Measurements from ENCODE around the gene SYNE1.
"Not testable (repeated sequence)": the region's sequence is repeated elsewhere in the genome, so short reads cannot be mapped to it uniquely, and the experiment has no call there.

SYNE1 gene

DNA sequence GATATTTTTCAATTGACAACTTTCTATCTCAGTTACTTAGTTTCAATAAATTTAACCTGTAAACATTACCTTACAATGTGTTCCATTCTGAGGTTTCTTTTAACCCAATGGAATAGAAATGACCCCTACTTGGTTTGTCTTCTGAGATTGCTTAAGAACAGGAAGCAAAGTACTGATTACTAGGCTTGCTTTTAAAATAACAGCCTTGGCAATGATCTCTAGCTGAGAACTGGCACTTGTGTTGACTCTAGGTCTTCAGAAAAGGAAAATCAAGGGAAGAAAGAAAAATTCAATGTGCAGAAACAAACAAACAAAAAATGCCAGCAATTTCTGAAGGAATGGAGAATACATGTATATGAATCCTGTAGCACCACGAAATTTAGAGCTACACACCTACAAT lies 66.1 kb downstream of the SYNE1 start:
- DNase-seq (ENCODE audit: low spot score), result no peak

DNA sequence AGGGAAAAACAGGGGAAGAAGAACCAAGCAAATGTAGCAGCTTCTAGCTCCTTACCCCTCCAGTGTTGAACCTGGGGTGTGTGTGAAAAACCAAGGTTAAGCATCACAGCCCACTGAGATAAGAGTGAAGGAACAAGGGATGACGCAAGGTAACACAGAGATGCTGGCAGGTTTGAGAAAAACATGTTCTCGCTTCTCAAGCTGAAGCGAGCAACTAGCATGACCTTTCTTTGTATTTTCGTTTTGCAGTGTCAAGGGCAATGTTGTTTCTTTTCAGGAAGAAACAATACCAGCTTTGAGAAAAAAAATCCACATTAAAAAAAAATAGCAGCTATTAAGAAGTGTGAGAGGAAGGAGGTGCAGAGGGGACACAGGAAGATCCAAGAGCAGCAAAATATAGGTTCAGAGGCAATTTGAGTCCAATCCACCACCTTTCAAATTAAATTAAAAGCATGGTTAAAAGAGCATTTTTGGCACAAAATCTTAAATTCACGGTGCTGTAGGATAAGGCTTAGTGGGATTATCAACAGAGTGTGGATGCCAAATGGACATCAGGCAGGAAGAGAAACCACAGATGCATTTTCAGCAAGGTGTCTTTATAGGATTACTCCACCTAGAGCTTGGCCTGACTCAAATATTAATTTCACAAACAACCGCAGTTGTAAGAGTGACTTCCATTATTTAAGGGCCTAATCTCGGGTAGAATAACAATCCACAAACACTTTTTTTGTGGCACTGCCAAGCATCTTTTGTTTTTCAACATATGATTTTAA lies 70.9 kb downstream of the SYNE1 start:
- DNase-seq (ENCODE audit: low spot score), result no peak

DNA sequence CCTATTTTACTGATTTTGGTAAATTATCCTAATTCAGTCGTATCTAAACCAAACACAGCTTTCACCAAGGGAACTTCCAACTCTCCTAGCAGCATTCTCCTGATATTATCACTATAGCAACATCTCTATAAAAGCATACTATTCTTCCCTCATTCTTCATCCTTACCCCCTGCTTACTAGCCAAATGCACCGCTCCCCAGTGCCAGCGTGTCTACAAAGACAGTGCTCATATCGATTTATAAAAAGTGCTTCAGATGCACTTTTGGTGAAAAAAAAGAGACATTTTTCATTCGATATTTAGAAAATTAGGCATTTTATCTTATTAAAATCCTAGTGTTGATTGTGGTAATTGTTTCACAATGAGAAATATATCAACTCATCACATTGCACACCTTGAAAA lies 74.0 kb downstream of the SYNE1 start:
- DNase-seq (ENCODE audit: low spot score), result no peak

DNA sequence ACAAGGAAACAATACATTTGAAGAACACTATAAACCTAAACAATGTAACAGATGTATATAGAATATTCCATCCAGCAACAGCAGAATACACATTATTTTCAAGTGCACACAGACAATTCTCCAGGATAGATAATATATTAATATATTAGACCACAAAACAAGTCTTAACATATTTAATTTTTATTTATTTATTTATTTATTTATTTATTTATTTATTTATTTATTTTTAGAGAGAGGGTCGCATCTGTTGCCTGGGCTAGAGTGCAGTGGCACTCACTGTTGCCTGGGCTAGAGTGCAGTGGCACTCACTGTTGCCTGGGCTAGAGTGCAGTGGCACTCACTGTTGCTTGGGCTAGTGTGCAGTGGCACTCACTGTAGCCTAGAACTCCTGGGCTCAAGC lies 78.4 kb downstream of the SYNE1 start:
- not testable (repeated sequence) for DNase-seq (ENCODE audit: low spot score)

DNA sequence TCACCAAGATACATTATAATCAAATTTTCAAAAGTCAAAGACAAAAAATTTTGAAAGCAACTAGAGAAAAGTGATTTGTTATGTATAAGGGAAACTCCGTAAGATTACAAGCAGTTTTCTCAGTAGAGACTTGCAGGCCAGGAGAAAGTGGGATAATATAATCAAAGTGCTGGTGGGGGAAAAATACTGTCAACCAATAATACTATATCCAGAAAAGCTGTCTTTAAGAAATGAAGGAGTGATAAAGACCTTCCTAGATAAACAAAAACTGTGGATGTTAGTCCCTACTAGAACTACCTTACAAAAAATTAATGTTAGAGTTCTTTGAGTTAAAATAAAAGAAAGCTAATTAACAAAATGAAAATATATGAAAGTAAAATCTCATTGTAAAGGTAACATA lies 79.7 kb downstream of the SYNE1 start:
- DNase-seq (ENCODE audit: low spot score), result no peak

DNA sequence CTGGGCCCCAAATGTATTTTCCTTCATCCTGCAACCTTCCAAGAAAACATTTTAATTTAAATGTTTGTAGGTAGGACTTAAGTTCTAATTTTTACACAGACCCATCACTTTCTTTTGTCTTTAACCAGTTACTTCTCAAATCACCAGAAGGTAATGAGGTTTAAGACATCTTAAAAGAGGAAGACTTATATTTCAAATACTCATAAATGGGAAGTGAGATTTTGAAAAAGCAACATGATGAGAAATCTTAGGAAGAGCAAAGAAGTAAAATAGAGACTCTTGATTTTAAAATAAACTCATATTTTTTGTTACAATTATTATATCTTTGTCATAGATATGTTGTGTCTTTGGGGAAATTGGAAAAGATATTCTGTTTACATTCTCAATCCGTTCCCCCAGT lies 82.3 kb downstream of the SYNE1 start:
- DNase-seq (ENCODE audit: low spot score), result no peak

DNA sequence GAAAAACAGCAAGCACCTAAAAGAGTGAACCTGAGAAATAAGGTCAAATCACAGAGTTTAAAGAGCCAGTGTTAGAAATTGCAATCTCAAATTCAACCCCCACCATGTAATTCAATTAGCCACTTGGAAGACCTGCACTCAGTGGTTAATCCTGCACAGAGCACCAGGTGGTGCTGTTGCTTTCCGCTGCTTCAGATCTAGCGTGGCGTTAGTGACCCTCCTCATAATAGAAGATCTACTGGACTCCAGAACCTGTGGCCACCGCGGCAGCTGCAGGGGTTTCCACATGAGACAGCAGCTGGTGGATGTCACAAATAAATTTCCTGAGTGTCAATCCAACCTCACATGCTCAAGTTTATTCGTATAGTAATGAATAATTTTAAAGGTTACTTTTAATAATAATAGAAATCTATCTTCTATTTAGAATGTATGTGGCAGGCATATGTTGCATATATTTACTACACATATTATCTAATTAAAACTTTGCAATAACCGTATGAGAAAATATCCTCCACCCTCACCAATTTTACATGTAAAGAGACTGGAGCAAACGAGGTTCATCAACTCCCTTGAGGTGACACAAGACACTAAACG lies 84.4 kb downstream of the SYNE1 start:
- DNase-seq (ENCODE audit: low spot score), result peak; percentile 63

DNA sequence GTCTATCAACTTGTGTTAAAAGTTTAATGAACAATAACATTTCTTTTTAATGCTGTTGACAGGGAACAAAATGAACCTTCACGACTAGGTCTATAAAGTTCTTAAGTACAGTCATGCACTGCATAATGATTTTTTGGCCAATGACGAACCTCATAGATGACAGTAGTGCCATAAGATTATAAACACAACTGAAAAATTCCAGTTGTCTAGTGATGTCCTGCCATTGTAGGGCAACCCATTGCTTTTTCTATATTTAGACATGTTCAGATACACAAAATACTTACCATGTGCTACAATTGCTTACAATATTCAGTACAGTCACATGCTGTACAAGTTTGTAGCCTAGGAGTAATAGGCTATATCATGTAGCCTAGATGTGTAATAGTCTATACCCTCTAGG lies 93.6 kb downstream of the SYNE1 start:
- no peak for DNase-seq (ENCODE audit: low spot score)

DNA sequence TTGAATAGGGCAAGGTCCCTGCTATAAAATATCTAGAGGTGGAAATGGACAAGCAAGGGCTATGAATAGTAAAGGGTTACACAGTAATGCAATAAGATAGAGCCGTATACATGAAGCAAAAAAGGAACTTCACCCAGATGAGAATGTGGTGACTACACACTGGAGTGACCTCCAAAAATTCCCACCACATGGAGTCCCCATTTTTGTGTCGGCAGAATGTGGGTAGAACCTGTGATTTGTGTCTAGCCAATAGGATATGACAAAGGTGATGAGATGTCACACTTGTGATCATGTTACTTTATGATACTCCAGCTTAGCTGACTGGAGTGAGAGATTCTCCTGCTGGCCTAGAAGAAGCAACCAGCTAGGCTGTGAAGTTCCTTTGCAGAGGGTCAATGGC lies 96.8 kb downstream of the SYNE1 start:
- DNase-seq (ENCODE audit: low spot score), result no peak

DNA sequence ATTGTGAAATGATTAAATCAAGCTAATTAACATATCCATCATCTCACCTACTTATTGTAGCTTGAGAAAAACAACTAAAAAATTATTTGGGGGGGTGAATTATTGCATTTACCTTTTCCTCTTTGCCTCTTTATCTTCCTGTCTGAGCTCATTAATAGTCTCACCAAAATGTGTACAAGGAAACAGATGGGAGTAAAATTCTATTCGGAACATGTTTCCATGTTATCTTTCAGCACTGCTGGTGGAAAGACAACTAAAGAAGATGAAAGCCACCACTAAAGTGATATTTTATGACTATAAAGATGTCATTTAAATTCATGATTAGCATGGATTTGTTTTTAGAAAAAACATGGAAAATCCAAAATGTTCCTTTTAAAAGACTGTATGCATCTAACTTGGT lies 102.6 kb downstream of the SYNE1 start:
- DNase-seq (ENCODE audit: low spot score), result no peak

DNA sequence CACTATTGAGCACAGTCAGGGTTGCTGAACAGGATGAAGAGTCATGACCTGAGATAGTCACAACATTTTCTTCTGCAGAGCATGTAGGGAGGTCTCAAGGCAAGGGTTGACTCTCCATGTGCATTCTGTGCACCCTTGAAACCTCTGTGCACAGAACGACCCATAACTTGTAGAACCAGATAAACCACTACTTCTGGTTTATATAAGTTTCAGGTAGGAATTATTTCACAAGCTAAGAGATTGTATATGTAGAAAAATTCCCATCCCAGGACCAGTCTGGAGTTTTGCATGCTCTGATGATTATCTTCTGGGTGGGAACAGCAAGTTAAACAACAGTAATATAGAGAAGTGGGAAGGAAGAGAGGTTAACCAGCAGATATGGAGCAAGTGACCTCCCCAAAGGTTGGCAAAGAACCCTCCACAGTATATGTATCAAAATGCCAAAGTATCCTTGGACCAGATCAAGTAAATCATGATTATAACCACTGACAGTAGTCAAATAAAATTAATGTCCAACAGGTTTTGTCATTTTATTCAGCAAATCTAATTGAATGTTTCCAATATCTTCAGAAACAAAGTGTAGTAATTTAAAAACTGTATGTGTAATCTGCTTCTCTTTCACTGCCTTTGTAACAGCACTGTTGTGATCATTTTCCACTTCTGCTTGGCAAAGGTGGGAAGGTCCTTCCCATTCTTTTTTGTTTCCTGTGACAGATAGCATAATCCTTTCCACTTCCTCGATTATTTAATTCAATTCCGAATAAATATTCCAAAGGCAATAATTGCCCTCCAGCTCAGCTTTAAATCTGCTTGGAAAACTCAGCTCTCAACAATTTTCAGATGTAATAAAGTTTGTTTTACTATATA lies 104.4 kb downstream of the SYNE1 start:
- no peak for DNase-seq (ENCODE audit: low spot score)

DNA sequence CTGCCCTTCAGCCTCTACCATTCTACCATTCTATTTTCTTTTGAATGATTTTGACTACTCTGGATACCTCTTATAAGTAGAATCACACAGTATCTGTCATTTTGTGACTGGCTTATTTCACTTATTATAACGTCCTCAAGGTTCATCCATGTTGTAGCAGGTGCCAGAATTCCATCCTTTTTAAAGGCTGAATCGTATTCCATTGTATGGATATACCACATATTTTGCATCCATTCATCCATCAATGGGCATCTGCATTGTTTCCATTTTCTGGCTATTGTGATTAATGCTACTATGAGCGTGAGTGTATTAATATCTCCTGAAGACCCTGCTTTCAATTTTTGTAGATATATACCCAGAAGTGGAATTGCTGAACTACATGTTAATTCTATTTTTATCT lies 105.5 kb downstream of the SYNE1 start:
- no peak for DNase-seq (ENCODE audit: low spot score)

DNA sequence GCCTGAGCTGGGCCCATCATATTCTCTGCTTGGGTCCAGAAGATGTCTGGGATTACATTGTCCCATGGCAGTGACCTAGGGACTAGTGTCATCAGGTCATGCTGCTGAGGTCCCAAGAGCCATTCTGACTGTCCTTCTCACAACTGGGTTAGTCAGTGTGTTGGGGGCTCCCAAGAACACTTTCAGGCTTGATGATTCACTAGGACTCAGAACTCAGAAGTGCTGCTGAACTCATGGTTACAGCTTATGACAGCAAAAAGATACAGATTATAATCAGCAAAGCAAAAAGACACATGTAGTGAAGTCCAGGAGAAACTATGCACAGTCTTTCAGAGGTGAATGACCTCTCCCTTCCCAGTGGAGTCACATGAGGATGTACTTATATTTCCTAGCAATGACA lies 107.8 kb downstream of the SYNE1 start:
- DNase-seq (ENCODE audit: low spot score), result peak; percentile 26

DNA sequence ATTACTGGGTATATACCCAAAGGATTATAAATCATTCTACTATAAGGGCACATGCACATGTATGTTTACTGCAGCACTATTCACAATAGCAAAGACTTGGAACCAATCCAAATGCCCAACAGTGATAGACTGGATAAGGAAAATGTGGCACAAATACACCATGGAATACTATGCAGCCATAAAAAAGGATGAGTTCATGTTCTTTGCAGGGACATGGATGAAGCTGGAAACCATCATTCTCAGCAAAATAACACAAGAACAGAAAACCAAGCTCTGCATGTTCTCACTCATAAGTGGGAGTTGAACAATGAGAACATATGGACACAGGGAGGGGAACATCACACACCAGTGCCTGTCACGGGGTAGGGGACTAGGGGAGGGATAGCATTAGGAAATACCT lies 123.0 kb downstream of the SYNE1 start:
- DNase-seq (ENCODE audit: low spot score), result not testable (repeated sequence)

DNA sequence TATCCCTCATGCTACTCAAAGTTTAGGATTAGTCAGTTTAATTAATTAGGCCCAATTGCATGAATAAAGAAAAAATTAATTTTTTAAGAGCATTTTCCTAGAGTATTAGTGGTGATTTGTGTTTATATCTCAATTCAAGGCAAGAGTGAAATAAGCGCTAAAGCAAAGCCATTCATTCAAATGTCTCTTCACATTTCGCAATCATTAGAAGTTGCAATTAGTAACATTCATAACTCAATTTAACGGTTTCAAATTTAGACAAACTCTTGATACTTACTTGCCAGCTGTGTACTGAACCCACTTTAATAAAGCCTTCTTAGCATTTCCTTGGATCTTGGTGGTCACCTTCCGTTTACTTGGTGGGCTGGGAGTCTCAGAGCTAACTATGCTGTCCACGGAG lies 127.2 kb downstream of the SYNE1 start:
- no peak for DNase-seq (ENCODE audit: low spot score)

DNA sequence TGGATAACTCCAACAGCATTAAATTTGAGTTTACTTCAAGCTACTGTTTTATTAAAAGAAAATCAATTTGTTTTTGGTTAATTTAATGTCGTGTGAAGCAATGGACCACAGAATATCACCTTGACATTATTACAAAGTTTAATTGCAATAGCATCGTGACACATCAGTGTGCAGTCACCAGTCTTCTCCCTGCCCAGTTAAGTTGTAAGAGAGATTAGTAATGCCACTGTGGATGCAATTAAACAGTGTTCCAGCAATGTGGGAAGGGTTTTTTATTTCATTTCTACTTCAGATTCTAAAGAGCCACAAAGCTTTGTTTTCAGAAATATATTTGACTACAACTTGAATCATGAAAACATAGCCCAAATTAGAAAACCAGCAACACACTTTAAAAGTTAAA lies 128.7 kb downstream of the SYNE1 start:
- DNase-seq (ENCODE audit: low spot score), result no peak

DNA sequence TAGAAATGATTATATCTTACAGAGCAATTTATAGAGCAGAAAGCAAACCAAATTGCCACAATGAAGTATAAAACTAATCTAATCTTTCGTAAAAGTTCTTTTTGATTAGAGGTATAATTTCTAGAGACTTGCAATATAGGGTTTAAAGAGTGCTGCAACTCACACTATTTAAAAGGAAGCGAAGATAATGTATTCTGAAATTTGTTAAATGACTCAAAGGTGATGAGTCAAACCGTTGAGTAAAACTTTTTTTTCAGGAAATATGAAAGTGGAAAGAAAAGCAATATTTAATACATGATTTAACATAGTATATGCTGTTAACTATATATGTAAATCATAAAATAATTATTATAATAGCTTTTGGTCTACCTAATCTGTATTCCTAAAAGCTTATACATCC lies 133.6 kb downstream of the SYNE1 start:
- DNase-seq (ENCODE audit: low spot score), result no peak

DNA sequence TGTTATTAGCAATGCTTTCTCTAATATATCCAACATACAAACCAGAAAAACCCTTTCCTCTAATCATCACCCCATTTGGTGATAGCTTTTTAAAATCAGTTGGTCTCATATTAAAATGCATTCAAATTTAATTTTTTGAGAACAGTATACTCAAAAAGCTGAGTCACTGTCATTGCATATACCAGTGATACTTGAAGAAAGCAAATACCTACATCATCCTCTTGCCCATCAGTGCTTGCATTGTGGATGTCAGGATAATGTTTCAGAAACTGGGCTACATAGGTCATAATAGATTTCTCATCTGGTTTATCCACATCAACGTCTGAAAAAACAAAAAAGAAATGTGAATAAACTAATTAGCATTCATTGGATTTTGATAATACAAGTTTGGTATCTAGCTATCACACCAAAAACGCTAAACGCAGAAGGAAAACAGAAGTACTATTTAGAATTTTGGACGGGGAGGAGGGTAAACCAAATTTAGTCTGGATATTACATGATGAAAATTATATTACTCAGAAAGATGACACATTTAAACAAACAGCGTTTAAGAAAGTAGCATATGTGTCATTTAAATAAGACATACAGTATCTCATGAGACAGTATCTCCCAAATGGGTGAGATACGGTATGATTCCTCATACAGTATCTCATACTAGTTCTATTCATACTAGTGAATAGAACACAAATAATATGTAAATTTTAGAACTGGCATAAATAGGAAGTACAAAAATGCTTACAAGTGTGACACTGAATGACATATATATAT lies 134.6 kb downstream of the SYNE1 start:
- no peak for DNase-seq (ENCODE audit: low spot score)

DNA sequence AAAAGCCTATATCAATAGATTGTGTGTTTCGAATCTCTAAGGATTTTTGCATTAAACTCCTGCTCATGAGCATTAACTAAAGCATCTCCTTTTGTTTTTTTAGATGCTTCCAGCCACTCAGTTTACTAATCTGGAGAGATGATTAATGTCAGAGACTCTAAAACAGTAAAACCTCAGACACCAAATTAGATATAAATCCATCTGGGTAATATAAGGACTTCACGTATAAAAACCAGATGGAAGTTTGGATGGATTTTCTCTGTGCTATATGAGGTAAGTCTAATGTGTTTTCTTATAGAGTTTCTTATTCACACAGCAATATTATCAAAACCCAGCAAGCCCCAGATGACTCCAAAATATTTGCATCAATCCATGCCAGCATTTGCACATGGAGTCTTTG lies 137.2 kb downstream of the SYNE1 start:
- DNase-seq (ENCODE audit: low spot score), result no peak

DNA sequence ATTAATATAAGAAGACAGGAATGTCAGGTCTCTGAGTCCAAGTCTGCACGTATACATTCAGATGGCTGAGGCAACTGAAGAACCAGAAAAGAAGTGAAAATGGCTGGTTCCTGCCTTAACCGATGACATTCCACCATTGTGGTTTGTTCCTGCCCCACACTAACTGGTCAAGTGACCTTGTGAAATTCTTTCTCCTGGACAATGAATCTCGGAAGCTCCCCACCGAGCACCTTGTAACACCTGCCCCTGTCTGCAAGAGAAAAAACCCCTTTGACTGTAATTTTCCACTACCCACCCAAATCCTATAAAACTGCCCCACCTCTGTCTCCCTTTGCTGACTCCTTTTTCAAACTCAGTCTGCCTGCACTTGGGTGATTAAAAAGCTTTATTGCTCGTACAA lies 140.4 kb downstream of the SYNE1 start:
- no peak for DNase-seq (ENCODE audit: low spot score)

DNA sequence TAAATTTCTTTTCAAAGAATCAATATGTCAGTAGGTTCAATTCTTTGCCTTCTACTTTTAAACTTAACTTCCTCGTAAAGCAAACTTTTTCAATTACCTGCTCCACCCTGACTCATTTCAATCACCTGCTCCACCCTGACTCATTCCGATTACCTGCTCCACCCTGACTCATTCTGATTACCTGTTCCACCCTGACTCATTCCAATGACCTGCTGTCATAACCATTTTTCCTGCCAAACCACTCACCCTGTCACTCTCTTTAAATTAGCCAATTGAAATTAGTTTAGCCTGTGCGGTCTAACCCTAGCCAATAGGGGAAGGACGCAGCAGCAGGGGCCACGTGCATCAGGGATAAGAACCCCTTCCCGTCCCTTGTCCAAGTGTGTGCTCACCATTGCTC lies 141.7 kb downstream of the SYNE1 start:
- peak; percentile 47 for DNase-seq (ENCODE audit: low spot score)

DNA sequence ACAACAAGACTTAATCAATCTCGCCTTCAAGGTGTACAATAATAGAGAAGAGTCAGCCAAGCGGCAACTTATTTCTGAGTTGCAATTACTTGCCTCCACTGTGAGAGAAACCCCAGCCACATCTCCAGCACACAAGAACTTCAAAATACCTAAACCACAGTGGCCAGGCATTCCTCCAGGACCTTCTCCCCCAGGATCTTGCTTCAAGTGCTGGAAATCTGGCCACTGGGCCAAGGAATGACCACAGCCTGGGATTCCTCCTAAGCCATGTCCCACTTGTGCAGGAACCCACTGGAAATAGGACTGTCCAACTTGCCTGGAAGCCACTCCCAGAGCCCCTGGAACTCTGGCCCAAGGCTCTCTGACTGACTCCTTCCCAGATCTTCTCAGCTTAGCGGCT lies 144.9 kb downstream of the SYNE1 start:
- DNase-seq (ENCODE audit: low spot score), result not testable (repeated sequence)

All from kidney tubule cell (primary cell).